Measurements from ENCODE around the gene ABCG2.

GRCh38 chr4:88166608-88167007, 8.2 kb upstream of the ABCG2 start:
- TF ChIP-seq POLR2A (IDR thresholded peaks at IDR 0.05): no peak
- no peak for TF ChIP-seq CTCF (IDR thresholded peaks at IDR 0.05)

Data from testis (tissue), 2 donors.